Kidney capillary endothelial cell (primary cell): Measurements from ENCODE around the gene LEMD3.

Experiments
- DNase-seq: peaks from one replicate; pipeline ENCODE4 v3.0.0-alpha.2; 2018; ENCODE audit warnings: low spot score

LEMD3 gene

DNA sequence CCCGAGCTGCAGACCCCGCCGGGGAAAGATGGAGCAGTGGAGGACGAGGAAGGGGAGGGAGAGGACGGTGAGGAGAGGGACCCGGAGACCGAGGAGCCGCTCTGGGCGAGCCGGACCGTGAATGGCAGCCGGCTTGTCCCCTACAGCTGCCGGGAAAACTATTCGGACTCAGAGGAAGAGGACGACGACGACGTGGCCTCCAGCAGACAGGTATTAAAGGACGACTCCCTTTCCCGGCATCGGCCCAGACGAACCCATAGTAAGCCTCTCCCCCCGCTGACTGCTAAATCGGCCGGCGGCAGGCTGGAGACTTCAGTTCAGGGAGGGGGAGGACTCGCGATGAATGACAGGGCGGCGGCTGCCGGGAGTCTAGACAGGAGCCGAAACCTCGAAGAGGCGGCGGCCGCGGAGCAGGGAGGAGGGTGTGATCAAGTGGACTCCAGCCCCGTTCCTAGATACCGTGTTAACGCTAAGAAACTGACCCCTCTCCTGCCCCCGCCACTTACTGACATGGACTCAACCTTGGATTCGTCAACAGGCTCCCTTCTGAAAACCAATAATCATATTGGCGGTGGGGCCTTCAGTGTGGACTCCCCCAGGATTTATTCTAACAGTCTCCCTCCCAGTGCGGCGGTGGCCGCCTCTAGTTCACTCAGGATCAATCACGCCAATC is 962 bp downstream of the LEMD3 start:
- DNase-seq, result peak; percentile 58

DNA sequence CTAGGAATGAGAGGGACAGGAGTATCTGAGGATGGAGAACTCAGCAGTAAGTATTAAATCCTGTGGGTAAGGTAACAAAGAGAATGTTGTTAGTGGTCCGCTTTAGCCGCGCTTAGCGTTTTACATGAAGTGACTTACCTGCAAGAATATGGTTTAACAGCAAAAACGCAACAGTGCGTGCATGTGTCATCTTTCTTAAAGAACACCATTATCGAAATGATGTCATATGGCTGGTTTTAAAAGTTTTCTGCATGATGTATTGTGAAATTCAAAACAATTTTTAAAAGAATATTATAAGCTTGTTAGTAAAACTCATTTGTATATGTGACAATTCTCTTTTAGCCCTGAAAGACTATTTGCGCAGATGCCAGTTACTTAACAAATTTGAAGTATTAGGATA is 1.7 kb downstream of the LEMD3 start:
- no peak for DNase-seq

DNA sequence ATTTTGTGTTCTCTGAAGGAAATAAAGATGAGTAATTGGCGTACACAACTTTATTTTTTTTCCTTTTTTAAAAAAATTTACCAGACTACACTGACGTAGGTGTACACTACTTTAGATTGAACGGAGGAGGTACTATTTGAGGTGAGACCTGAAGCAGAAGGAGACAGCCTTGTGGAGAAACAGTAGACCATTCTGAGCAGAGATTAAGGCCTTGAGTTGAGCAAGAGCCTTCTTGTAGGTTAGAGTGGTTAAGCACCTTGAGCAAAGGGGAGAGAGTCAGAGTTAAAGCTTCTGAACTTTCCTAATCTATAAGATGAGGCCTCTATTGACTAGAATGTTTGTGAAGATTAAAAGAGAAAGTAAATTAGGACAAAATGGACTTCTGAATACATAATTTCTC is 2.5 kb downstream of the LEMD3 start:
- no peak for DNase-seq

DNA sequence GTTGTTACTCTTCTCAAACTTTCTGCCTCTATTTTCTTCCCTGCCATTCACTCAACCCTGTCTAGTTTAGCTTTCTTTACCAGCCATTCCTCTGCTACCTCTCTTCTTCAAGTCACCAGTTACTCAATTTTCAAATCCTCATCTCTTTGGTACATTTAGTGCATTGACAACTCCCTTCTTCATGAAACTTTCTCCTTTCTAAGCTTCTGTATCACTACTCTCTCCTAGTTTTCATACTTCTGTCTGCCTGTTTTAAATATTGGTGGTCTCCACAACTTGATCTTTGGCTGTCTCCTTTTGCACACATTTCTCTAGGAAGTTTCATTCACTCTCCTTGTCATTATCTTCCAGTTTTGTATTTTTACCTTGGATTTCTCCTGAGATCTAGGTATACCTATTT is 6.0 kb downstream of the LEMD3 start:
- no peak for DNase-seq

DNA sequence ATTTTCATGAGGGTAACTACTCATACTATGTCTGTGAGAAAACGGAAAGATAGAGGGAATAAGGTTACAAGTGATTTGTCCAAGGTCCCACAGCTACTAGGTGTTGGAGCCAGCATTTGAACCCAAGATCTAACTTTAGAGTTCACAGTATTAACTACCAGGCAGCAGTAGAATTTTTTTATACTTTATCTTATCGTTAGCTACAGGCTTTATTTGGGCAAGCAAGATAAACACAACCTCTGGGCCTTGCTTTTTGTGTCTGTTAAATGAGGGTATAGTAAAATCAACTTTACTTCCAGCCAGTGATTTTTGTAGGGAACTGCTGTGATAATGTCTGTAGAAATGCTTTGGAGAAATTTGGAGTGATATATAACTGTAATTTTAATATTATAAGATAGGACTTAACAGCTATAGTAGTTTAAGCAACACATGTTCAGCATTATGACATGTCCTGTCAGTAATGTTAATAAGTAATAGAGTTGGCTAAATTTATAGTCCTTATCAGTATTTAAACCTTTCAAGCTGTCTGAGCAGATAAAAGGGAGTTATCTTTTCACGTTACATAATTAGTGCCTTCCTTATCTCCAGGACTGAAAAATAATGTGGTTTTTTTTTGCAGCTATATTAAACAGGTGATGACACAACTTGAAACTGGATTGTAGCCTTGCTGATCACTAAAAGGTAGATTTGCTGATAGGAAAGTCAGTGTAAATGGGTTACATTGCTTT is 12.8 kb downstream of the LEMD3 start:
- DNase-seq, result no peak

DNA sequence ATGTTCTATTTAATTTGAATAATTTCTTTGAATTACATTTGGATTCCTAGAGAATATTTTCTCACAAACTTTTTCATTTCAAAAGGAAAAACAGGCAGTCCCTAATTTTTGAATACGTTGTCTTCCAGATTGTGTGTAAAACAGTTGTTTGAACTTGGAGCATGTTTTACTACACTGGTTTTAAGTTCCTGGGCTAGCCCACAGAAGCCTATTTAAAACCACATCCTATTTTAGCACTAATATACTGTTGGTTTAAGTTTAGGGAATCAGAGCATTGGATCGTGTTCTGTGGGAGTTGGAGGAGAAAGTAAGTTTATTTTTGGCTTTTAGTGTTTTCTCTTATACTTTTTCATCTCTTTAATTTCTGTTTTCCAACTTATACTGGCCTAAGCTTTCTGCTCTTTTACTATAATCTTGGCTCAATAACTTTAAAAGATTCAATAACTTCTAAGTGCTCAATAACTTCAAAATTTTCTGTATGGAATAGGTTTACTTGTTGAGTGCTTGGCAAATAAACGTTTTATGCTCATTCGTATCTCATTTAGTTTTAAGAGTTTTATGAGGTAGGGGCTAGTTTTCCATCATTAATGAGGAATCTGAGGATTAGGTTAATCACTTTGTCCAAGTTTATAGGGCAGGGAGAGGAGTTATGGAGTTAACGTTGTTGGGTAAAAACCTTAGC is 14.9 kb downstream of the LEMD3 start:
- DNase-seq, result no peak

DNA sequence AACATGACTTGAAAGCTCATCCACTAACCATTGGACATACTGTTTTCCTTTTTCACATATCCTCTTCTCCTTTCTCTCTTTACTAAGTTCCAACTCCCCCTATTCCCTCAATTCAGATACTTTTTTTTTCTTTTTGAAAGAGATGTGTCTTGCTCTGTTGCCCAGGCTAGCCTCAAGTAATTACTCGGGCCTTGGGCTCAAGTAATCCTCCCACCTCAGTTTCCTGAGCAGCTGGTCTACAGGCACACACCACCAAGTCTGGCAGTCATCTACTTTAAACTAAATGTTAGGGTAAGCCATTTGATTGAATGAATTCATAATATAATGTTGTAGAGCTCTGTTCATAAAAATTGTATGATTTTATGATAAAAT is 15.5 kb downstream of the LEMD3 start:
- DNase-seq, result no peak

DNA sequence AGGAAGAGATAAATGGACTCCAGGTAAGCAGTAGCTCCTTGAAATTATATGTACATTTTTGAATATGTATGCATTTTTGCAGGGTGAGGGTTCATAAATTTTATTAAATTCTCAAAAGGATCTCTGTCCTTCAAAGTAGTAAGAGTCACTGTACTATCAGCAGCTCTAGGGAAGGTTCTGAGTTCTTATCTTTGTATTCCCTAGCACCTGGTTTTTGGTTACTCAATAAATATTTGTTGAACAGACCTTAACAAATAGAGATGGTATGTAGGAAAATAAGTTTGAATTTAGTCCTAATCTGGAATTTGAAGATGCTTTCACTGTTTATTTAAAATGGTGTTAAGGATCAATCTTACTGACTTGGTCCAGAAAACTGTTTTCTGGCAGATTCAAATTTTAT is 18.3 kb downstream of the LEMD3 start:
- DNase-seq, result no peak

DNA sequence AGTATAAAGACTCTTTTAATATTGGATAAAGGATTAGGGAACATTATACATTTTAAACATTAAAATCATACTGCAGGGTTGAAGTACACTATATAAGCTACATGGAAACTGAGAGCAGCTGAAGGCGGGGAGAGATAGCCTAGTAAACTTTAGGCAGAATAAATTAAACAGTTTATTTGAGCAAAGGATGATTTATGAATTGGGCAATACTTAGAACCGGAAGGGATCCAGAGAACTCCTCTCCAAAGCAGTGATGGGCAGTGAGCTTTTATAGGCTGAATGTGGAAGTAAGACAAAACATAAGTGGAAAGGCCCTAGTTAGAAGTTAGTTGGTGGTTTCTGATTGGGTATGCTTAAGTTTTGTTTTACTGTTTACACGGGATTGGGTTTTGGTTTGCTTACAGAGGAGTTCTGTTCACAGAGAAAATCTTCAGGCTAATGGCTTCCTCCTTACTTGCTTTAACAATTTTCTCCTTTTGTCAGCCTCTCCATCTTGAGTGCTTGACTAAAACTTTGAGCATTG is 18.9 kb downstream of the LEMD3 start:
- no peak for DNase-seq

DNA sequence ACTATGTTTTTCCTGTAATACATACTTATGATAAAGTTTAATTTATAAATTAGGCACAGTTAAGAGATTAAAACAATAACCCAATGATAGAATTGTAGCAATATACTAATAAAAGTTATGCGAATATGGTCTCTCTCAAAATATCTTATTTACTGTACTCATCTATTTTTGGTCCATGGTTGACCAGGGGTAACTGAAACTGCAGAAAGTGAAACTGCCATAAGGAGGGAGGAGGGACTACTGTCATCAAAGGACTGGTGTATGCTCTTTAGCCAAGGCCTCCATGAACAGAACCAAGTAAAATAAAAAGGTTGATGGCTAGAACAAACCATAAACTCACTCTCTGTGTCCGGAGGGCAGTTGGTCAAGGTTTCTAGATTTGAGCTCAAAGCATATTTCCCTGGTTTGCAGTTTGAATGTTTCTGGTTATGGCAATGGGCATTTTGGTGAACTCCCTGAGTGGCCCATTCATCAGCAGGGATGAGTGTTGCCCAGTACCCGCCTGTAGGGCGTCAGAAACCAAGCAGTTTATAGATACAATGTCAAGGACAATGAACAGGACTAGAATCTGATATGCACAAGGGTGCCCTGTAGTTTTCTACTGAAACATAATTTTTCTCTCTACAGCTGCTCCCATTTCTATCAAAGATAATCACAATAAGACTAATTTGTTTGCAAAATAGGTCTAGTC is 19.8 kb downstream of the LEMD3 start:
- DNase-seq, result no peak

DNA sequence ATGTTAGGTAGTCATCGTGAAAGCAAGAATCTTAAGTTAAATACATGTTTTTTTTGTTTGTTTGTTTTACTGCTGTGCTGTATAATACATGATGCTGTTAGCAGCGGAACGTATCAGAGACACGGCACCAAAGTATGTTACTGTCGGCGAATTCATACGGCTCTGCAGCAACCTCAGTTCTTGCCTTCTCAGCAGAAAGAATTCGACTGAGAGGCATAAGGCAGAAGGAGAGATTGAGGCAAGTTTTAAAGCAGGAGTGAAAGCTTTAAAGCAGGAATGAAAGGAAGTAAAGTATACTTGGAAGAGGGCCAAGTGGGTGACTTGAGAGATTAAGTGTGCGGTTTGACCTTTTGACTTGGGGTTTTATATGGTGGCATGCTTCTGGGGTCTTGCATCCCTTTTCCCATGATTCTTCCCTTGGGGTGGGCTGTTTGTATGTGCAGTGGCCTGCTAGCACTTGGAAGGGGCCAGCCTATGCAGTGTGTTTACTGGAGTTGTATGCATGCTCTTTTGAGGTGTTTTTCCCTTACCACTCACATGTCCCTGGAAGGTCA is 23.7 kb downstream of the LEMD3 start:
- no peak for DNase-seq

DNA sequence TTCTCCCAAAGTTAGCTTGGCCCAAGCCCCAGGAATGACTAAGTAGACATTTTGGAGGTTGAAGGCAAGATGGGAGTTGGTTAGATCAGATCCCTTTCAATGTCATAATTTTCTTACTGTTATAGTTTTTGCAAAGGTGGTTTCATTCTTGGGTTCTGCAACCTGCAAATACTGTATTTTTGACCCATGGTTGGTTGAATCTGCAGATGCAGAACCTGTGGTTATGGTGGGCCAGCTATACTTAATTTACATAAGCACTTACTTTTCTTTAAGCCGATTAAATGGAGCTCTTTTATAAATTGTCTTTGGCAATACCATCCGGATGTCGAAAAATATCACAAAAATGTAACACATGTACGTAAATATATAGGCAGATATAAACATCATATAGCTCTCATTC is 25.6 kb downstream of the LEMD3 start:
- DNase-seq, result no peak

DNA sequence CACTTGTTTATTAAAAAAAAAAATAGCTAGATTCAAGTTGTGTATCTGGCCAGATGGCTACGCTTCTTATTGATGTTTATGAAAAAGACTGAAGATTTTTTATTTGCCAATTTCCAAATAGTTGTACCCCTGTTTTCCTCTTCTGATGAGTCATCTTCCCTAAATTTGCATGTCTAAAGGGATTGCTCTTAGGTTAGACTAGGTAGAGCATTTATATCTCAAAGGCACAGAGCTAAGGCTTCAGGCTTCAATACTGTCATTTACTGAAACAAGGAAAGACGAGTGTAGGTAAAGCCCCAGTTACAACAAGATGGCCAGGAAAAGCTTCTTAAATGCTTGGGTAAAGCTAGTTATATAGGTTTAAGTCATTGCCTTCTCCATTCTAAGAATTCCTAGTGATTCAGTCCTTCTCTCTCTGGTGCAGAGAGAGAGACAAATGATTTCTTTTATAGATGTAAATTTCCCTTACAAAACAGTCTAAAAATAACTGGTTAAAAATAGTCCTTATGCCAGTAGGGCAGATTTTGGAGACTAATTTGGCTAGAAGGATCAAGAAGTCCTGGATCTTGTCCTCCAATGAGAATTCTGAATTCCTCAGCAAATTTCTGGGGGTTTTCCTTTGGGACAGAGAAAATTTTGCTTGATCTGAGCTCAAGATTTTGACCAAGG is 26.1 kb downstream of the LEMD3 start:
- DNase-seq, result no peak

DNA sequence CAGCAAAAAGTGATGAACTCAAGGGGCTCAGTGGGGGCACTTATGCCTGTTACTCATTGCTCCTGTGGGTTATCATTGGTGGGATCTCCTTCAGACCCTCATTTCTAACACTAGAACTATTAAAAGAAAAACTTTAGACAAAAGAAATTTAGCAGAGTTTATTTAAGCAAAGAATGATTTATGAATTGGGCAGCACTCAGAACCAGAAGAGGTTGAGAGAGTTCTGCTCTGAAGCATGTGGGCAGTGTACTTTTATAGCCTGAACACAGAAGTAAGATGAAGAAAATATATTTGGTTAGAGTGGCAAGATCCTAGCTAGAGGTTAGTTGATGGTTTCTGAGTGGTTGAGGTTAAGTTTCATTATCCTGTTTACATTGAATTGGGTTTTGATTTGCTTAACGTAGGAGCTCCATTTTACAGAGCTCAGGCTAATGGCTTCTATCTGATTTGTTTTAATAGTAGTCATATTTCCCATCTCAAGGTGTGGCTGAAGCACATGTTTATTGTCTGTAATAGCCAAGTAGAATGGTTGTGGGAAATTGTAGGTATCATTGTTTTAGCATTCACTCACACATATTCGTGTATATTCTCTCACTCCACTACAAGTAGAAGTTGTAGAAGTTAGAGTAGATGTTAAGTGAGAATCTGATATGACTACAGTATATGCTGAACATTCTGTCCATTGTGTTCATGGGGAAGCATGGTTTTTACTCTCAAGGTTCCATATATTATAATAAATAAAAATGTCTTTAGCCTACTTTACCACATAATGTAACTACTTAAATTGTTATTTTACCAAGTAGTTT is 27.6 kb downstream of the LEMD3 start:
- no peak for DNase-seq

DNA sequence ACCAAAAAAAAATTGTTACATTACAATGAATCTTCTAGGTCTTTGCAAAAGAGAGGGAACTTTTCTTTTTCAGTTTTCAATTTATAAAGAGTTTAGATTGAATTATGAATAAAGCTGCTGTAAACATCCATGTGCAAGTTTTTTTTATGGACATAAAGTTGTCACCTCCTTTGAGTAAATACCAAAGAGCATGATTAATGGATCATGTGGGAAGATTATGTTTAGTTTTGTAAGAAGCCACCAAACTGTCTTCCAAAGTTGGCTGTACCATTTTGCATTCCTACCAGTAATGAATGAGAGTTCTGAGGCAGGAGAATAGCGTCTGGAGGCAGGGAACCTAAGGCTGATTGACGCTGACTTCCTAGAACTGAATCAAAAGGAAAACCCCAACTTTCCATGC is 30.2 kb downstream of the LEMD3 start:
- no peak for DNase-seq

DNA sequence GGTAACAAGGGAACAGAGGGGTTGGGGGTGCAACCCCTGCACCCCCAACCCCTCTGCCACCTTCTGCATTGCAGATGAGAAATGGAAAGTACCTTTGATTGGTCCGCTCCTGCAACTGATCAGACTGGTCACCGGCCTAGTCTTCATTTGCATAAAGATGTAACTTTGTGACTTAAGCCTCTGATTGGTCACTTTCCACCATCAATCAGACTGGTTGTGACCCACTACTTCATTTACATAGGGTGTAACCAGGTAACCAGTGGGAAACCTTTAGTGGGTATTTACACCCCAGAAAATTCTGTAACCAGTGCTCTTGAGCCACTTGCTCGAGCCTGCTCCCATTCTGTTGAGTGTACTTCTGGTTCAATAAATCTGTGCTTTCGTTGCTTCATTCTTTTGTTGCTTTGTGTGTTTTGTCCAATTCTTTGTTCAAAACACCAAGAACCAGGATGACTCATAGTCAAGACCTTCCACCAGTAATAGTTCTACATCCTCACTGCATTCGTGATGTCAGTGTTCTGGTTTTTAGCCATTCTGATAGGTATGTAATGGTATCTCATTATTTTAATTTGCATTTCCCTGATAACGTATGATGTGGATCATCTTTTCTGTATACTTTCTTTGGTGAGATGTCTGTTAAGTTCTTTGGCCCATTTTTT is 30.8 kb downstream of the LEMD3 start:
- DNase-seq, result no peak

DNA sequence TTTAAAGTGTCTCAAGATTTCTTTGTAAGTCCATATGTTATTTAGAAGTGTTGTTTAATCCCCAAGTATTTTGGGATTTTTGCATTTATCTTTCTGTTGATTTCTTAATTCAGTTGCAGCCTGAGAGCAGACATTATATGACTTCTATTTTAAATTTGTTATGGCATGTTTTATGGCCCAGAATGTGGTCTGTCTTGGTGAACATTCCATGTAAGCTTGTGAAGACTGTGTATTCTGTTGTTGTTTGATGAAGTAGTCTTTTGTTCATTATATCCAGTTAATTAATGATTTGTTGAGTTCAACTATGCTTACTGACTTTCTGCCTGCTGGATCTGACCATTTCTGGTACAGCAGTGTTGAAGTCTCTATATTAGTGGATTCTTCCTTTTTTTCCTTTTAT is 34.0 kb downstream of the LEMD3 start:
- DNase-seq, result no peak

DNA sequence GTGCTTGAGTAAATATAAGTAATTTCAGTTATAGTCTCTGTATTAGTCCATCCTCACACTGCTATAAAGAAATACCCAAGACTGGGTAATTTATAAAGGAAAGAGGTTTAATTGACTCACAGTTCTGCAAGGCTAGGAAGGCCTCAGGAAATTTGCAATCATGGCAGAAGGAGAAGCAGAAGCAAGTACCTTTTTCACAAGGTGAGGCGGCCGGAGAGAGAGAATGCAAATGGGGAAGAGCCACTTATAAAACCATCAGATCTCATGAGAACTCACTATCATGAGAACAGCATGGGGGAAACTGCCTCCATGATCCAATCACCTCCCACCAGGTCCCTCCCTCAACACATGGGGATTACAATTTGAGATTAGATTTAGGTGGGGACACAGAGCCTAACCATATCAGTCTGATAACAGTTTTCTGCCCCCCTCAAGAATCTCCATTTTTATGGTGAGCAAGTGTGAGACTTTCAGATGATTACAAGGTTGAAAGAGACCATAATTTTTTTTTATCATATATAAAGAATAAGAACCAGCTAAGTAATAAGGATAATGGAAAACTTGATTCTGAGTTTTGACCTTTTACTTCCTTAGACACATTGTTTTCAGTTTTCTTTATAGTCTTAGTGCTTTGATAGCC is 35.6 kb downstream of the LEMD3 start:
- DNase-seq, result no peak

DNA sequence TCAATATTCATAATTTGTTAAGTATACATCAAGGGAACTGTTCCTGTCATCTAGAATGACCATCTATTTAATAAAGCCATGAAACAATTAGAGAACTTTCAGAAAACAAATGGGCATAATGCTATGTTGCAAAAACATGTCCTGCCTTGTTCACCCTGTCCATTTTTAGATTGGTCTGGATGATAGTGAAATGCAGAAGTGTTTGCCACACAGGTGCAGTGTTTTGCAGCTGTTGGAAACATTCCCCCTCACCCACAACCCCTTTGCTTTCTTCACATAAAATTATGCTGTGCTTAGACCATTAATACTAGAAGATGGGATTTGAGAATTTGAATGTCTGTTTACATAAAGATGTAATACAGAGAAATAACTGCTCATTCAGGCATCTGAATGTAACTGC is 36.5 kb downstream of the LEMD3 start:
- no peak for DNase-seq

DNA sequence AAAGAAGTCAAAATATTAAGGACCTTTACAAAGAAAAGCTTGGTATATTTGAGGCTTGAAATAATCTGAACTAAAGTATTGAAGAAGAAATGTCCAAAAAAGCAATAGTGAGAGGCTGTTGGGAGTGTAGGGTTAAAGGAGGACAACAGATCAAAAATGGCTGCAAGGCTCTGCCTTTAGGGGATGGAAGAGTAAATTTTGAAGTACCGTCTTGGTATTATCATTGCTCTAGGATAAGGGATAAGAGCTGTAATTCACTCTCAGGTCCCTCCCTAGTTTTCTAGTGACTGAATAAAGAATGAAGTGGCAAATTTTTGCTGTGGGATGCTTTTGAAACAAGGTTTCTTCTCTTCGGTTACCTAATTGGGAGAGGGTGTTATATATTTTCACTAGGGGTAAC is 38.7 kb downstream of the LEMD3 start:
- DNase-seq, result no peak
